HTERT RPE-1 (cell line): Measurements from ENCODE around the gene RDX.
"Not testable (repeated sequence)": the region's sequence is repeated elsewhere in the genome, so short reads cannot be mapped to it uniquely, and the experiment has no call there.

Experiments
- in situ Hi-C: fragments of 300-500 bp; cut with MboI; formaldehyde crosslinking; loops from 4 replicates; pipeline ENCODE4 v1.14.3; 2020; ENCODE audit warnings: low sequenced_read_pairs

Gene RDX

DNA sequence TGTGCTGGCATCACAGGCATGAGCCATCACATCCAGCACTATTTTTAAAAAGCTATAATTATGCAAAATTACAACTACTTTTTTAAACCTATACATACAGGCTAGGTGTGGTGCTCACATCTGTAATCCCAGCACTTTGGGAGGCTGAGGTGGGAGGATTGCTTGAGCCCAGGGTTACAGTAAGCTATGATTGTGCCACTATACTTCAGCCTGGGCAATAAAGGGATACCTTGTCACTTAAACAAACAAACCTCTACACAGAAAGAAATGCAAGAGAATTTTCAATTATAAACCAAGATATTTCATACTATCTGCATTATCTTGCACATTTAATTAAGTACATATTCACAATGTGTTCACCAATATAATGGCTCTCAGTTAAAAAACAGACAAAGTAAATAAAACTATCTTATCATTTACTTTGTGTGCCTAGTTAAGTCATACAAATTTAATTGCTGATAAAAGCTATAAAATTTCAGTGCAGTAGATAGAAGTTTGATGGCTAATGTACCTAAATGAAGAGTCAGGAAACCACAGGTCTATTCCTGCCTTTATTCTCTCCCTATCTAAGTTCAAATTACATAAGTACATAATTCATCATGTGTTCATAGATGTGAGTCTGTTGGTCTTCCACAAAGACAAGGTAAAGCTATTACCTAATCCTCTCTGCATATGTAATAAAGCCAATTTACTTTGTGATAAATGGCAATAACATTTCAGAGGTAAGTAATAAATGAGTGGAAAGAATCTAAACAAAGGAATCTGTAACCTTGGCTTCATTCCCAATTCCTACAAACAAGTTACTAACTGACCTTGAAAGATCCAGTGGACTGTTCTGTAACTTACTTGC lies 9.0 kb upstream of the RDX start:
- in situ Hi-C loops = no loop called here

DNA sequence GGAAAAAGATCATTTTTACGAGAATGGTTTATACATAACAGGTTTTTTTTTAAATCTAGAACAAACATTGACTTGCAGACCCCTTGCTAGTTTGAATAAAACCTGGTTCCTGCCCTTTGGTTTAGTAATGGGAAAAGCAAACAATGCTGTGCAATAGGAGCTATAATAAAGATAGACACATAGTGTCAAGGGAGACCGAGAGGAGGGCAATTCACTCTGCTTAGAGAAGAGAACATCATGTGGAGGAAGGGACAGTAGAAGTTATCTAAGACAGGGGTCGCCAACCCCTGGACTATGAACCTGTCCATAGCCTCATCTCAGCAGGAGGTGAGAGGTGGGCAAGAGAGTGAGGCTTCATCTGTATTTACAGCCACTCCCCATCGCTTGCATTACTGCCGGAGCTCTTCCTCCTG lies 7.0 kb upstream of the RDX start:
- in situ Hi-C loops = no loop called here

DNA sequence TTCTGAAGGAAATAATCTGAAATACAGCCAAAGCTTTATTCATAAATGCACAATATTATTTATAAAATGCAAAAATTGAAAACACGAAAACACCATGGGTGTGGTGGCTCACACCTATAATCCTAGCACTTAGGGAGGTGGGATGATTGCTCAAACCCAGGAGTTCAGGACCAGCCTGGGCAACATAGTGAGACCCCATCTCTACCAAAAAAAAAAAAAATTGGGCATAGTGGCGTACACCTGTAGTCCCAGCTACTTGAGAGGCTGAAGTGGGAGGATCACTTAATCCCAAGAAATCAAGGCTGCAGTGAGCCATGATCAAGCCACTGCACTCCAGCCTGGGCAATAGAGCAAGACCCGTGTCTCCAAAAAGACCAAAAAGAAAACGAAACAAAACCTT lies 5.2 kb upstream of the RDX start:
- in situ Hi-C loops = no loop called here

DNA sequence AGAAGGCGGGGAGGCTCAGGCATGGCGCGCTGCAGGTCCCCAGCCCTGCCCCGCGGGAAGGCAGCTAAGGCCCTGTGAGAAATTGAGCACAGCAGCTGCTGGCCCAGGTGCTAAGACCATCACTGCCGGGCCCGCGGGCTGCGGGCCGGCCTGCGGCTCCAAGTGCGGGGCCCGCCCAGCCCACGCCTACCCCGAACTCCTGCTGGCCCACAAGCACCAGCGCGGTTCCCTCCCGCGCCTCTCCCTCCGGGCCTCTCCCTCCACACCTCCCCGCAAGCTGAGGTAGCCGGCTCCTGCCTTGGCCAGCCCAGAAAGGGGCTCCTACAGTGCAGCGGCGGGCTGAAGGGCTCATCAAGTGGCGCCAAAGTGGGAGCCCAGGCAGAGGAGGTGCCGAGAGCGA lies 4.6 kb upstream of the RDX start:
- in situ Hi-C loops = no loop called here

DNA sequence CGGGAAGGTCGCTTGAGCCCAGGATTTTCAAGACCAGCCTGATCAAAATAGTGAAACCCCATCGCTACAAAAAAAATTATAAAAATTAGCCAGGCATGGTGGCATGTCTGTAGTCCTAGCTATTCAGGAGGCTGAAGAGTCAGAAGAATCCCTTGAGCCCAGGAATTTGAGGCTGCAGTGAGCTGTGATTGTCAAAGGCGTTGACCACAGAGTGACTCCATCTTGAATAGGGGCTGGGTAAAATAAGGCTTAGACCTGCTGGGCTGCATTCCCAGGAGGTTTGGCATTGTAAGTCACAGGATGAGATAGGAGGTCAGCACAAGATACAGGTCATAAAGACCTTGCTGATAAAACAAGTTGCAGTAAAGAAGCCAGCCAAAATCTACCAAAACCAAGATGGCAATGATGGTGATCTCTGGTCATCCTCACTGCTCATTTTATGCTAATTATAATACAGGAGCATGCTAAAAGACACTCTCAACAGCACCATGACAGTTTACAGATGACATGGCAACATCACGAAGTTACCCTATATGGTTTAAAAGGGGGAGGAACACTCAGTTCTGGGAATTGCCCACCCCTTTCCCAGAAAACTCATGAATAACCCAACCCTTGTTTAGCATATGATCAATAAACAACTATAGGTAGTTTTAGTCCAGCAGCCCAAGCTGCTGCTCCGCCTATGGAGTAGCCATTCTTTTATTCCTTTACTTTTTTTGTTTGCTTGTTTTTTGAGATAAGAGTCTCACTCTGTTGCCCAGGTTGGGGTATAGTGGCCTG lies 2.8 kb upstream of the RDX start:
- in situ Hi-C loops = no loop called here

DNA sequence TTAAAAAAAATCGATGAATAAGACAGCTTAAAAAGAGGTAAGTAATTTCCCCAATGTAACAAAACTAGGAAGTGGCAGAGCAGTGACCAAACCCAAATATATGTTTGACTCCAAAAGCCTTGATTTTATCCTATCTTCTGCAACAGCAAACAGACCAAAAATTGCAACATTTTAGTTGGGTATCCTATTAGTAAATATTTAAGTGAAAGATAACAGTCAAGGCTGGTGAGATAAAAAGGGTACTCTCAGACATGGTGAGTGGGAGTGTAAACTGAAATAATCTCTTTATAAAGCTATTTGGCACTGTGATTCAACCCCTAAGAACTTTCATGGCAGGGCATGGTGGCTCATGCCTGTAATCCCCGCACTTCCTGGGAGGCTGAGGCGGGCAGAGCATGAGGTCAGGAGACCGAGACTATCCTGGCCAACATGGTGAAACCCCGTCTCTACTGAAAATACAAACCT lies 1.9 kb upstream of the RDX start:
- in situ Hi-C loops = no loop called here

DNA sequence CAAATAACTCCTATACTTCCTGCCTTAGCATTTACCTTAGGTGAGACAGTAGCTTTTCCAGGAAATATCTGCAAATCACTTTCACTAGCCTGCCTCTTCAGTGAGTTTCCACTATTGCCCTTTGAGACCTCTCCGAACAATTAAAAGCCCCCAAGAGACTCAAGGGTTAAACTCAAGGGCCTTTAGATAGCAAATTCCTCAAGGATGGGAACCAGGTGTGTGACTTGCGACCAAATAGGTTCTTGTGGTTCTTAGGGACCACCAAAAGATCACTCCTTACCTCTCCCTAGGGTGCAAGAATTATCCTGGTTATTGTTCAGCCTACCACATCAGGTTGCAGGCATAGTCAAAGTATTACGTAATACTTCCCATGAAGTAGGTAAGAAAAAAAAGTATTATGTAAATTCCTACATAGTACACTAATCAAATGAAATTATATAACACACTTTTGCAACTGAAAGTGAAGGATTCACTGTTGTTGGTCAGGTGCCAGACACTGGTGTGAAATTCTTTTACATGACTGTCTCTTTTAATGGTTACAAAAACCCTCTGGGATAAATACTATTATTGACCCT lies 1.4 kb upstream of the RDX start:
- in situ Hi-C loops = no loop called here

DNA sequence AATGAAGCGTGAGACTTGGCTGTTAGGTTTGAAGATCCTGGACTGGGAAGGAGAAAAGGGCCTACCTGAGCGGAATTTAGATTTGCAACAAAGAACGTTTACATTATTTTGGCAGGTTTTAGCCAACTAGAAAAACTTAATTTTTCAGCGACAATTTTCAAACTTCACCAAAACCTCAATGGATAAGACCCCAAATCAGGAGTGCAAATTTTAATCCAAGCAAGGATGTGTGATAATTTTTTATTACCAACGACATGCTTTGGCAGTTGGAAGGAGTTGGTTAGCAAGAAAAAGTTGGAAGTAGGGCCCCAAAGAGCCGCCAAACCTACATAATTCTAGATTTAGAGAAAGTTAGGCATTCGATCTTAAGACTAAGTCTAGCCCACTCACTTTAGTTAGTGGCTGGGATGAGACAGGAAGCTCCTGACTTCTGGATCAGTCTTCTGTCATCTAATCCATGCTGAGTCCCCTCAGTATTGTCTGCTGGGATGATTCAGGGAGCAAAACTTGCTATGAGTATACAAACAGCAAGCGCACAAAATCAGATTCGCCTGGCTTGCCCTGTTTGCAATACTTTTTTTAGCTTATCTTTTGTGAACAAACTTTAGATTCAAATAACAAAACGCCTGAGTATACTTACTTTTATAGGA lies 787 bp upstream of the RDX start:
- in situ Hi-C loops = no loop called here

DNA sequence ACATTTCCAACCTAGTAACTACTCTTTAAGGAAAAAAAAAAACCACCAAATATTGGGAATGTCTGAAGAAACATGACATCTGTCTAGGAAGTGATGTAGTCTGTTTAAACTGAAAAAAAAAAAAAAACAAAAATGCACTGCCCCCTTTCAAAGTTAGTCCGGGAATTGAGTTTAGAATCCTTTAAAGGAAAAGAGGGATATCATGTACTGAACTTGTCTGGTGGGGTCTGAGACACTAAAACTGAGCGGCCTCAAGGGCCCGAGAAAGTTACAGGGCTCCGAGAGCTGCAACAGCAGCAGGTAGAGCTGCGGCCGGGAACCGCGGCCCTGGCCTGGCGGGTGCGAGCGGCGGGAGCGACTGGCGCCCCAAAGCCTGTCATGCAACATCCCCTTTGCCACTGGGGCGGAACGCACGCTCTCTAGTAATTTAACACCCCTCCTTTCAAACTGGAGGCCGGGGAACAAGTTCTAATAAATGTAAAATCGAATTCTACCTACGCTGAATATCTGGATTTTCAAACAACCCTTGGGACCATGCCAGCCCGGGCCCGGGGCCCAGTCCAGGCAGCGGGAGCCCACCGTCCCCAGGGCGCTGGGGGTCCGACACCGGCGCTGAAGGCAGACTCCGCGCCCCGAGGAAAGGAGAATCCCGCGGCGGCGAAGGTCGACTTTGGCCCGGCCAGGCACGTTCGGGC lies 736 bp downstream of the RDX start:
- in situ Hi-C loops = no loop called here

DNA sequence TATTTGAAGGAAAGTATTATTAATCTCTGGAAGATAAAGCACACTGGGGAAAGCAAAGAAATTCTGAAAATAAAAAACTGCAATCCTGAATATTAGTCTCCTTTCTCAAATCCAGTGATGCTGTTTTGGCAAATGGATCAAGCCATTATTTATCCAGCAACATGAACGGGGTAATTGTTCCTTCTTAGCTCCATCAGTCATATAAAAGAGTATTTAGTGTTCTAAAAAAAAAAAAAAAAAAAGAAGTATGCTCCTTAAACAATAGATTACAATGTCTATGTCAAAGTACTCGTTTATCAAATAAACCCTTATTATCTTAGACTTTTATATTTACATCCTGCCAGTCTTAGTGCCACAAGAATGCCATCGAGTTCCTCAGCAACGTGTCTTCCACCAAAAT lies 1.3 kb downstream of the RDX start:
- in situ Hi-C loops = no loop called here

DNA sequence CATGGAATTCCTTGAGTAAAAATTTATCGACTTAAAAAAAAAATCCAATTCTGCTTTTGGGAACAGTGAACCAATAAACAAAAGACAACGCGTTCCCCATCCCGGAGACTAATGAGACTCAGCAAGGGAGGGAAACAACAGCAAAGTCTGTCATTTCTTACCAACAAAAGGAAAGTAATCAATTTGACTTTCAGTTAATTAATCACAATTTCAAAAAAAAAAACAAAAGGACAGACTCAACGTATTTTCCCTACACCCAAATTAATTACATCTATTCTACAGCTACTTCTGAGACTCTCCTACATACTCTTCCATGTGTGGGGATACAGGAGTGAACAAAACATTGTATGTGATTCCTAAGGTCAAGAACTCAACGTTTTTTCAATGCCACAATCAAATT lies 1.9 kb downstream of the RDX start:
- in situ Hi-C loops = no loop called here

DNA sequence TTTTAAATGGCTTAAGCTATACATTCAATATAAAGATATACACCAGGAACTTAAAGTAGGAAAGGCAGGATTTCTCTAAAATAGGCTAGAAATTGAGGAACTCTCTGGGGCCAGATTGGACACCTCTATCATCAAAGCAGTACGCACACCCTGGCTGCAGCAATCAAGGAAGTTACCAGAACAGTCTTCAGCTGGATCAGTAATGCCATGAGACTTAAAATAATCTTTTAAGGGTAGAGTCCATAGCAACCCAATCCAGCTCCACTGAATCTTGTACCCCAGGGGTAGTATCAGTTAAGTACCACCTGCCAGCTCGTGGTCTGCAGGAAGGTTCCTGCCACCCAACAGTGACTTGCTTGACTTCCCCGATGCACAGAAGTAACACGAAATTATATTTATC lies 3.0 kb downstream of the RDX start:
- in situ Hi-C loops = no loop called here

DNA sequence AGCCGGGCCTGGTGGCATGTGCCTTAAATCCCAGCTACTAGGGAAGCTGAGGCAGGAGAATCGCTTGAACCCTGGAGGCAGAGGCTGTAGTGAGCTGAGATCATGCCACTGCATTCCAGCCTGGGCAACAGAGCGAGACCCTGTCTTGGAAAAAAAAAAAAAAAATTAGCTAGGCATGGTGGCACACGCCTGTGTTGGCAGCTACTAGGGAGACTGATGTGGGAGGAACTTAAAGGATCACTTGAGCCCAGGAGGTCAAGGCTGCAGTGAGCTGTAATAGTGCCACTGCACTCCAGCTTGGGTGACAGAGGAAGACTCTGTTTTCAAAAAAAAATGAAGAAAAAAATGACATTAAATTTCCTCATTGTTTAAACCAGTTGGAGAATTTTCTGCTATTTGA lies 4.3 kb downstream of the RDX start:
- in situ Hi-C loops = not testable (repeated sequence)

DNA sequence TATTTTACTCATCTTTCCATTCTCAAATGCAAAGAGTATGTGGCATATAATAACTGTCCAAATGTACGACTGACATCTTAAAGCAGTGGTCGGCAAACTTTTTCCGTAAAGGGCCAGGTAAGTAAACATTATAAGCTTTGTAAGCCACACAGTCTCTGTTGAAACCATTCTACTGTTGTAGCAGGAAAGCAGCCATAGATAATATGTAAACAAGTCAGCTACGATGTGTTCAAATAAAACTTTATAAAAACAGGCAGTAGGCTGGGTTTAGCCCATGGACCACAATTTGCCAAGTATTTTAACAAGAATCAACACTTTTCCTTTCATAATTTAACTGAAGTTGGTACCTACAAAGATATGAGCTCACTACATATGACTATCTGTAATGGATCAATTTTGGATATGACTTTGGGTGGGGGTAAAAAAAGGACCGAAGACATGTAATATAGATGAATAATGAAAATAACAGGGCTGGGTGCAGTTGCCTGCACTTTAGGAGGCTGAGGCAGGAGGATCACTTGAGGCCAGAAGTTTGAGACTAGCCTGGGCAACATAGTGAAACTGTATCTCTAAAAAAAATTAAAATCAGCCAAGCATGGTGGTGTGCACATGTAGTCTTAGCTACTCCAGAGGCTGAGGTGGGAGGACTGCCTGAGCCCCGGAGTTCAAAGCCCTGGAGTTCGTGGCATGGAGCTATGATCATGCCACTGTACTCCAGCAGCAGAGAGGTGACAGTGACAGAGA lies 5.7 kb downstream of the RDX start:
- in situ Hi-C loops = no loop called here

DNA sequence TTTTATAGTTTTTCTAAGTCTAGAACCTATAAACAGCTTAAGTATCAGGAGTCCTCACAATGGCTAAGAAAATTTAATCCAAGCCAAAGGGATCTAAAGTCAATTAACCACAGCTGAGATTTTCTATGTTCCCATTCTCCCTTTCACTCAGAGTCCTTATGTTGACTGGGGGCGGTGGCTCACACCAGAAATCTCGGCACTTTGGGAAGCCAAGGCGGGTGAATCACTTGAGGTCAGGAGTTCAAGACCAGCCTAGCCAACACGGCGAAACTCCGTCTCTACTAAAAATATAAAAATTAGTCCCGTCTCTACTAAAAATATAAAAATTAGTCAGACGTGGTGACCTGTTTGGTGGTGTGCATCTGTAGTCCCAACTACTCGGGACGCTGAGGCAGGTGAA lies 6.9 kb downstream of the RDX start:
- in situ Hi-C loops = no loop called here

DNA sequence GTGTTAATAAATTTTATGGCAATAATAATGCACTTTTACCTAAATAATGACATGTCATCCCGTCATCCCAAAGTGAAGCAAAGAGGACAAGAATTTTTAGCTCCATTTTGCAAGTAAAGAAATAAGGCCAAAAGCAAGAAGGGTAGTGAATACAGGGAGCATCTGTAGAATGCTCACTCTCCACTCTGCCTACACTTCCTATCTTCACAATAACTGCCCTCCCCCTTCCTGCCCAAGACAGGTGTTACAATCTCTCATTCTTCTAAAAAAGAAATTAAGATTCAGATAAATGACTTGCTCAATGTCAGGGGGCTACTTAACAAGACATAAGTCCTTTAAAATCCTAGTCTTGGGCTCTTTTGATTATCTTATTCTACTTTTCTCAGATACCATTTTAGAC lies 8.9 kb downstream of the RDX start:
- in situ Hi-C loops = no loop called here

DNA sequence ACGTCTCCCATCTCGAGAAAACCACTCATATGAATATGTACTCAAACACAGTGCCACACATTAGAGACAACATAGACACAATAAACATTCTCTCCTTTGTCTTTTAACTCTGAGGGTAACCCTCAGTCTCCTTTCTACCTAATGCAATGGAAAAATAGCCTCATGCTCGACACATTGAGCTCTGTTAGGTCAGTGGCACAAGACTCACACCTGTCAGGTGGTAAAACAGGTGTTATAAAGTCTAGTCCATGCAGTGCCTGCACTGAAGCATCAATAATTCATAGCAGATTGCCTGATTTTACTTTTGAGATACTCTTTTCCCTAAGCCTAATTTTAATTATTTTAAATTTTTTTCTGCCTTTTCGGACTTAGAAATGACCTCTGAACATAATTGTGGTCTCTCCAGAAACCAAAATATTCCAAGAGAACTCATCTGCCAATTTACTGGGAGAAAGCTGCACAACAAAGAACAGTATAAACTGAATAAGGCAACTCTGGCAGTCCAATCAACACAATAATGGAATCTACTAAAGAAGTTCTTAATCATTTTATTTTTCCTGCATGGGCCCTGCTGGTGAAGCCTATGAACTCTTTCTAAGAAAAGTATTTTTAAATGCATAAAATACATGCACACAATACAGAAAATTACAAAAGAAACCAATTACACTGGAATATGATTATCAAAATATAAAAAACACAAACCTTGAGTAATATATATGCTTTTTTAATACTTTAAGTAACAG lies 9.9 kb downstream of the RDX start:
- in situ Hi-C loops = no loop called here

DNA sequence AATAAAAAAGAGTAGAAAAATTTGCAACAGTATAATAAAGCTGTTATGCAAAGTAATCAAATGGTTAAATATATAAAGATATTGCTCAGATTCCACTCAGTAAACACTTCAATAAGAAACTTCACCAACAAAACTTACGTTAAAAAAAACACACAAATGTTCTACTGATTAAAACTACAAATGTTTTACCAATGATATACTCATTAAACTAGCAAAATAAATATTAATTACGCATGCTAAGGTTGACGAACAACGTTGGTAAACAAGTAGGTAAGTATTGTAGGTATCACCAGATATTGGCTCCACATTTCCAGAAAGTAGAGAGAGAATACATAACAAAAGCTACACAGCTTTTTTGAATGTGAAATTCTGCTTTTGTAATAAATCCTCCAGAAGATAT lies 12.6 kb downstream of the RDX start:
- in situ Hi-C loops = no loop called here

DNA sequence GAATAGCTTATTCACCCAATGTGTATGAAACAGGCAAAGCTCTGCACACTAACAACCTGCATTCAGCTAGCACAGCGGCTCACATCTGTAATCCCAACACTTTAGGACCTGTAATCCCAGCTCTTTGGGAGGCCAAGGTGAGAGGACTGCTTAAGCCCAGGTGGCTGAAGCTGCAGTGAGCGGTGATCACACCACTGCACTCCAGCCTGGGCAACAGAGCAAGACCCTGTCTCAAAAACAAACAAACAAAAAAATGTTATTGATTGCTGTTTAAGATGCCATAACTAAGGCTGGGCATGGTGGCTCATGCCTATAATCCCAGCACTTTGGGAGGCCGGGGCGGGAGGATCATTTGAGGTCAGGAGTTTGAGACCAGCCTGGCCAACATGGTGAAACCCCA lies 15.8 kb downstream of the RDX start:
- in situ Hi-C loops = not testable (repeated sequence)
